CD4-positive, CD25-positive, alpha-beta regulatory T cell (primary cell): ENCODE data around the gene ELF1. TPM values are rescaled to one million over a fixed set of nuclear protein-coding genes. Genes with fewer than 3 reads are reported as not detected.

ENCODE experiments used
- ATAC-seq, 2 donors: fragments of 150-1000 bp; cut with Tn5 transposase; one replicate each; pipeline ENCODE4 v1.10.0; 2021; ENCODE audit warnings: low read depth in 2 of 2, moderate number of reproducible peaks in 2 of 2, moderate library complexity in 1 of 2
- DNase-seq, 3 donors: peaks; one replicate each; pipeline versions ENCODE4 v3.0.0 to v3.0.0-alpha.2; 2012 to 2022; ENCODE audit warnings: mixed read lengths in 1 of 3
- H3K27ac ChIP-seq: one replicate; pipeline ENCODE4 v1.7.0; 2013; ENCODE audit warnings: mild to moderate bottlenecking, low read length; ENCODE audit not compliant: insufficient read depth, poor library complexity, severe bottlenecking
- H3K27me3 ChIP-seq: one replicate; pipeline ENCODE4 v1.7.0; 2013; ENCODE audit warnings: low read length; ENCODE audit not compliant: control insufficient read depth, insufficient read depth
- H3K36me3 ChIP-seq: one replicate; pipeline ENCODE4 v1.7.0; 2013; ENCODE audit warnings: mild to moderate bottlenecking, low read length, moderate library complexity; ENCODE audit not compliant: control insufficient read depth, insufficient read depth
- H3K4me1 ChIP-seq: 2 replicates; pipeline ENCODE4 v1.7.0; 2013; ENCODE audit warnings: mild to moderate bottlenecking, low read length; ENCODE audit not compliant: insufficient read depth, control insufficient read depth, poor library complexity, severe bottlenecking
- H3K4me3 ChIP-seq: one replicate; pipeline ENCODE4 v1.7.0; 2013; ENCODE audit warnings: low read depth, mild to moderate bottlenecking, low read length, moderate library complexity
- H3K9me3 ChIP-seq, 2 experiments: 1 replicate in 1 of 2; 2 replicates in 1 of 2; pipeline ENCODE4 v1.7.0; 2013; ENCODE audit warnings: low read length in 2 of 2, mild to moderate bottlenecking in 1 of 2, moderate library complexity in 1 of 2; ENCODE audit not compliant: control insufficient read depth in 2 of 2
- H3K27ac Mint-ChIP-seq, 3 donors: one replicate each; pipeline ENCODE4 v1.8.0; 2020 to 2022; ENCODE audit warnings: mild to moderate bottlenecking in 3 of 3, mixed read lengths in 3 of 3, moderate library complexity in 2 of 3
- H3K27me3 Mint-ChIP-seq: one replicate; pipeline ENCODE4 v1.8.0; 2022; ENCODE audit warnings: mild to moderate bottlenecking, mixed read lengths
- H3K36me3 Mint-ChIP-seq: one replicate; pipeline ENCODE4 v1.8.0; 2020; ENCODE audit warnings: mixed read lengths
- H3K4me1 Mint-ChIP-seq, 4 donors: one replicate each; pipeline ENCODE4 v1.8.0; 2020 to 2022; ENCODE audit warnings: mixed read lengths in 4 of 4, mild to moderate bottlenecking in 1 of 4
- H3K4me3 Mint-ChIP-seq, 4 donors: one replicate each; pipeline ENCODE4 v1.8.0; 2020 to 2022; ENCODE audit warnings: mild to moderate bottlenecking in 4 of 4, mixed read lengths in 4 of 4, moderate library complexity in 3 of 4
- H3K9me3 Mint-ChIP-seq, 7 donors: one replicate each; pipeline ENCODE4 v1.8.0; 2020 to 2022; ENCODE audit warnings: mixed read lengths in 7 of 7, mild to moderate bottlenecking in 3 of 7, moderate library complexity in 2 of 7
- polyA plus RNA-seq, 4 donors: library from polyadenylated mRNA; unstranded; fragments of 300-500 nt; fragmentation: Illumina TruSeq; gene quantifications; one replicate each; pipeline ENCODE4 v1.2.3, GENCODE V29; 2021
- total RNA-seq: library from RNA; stranded (reverse); gene quantifications from one replicate; pipeline ENCODE4 v1.2.3, GENCODE V29; 2022

ELF1 gene
- total and polyA plus RNA-seq, 5 donors from 2014 or later = 122 to 285 (median 155) TPM

- no peaks in the 10 kb centered on the region for H3K9me3 Mint-ChIP-seq
- no peaks in the 10 kb centered on the region for H3K9me3 ChIP-seq
- H3K4me1 Mint-ChIP-seq = peaks cover 12 to 46% (median 32%) of the 10 kb centered on the region in 4 donors
- H3K4me1 ChIP-seq = peaks cover 5% of the 10 kb centered on the region
- H3K4me3 Mint-ChIP-seq = no peak overlapping the region
- ATAC-seq (no peak), DNase-seq (no peak)
- H3K27ac Mint-ChIP-seq = peak overlapping the region; percentile 2 to 78 (median 76)
- no peak overlapping the region for H3K27ac ChIP-seq
- no peaks in the 10 kb centered on the region for H3K27me3 ChIP-seq
- no peaks in the 10 kb centered on the region for H3K36me3 ChIP-seq
- no peaks in the 10 kb centered on the region for H3K27me3 Mint-ChIP-seq
- no peak overlapping the region for H3K4me3 ChIP-seq
- H3K36me3 Mint-ChIP-seq = peaks cover 8% of the 10 kb centered on the region
Observed at GRCh38 chr13:41025518-41025917, 6.4 kb upstream of the ELF1 start.

- H3K4me3 Mint-ChIP-seq = peak overlapping the region in 2 of 4 donors; percentile 23 to 85
- H3K27ac ChIP-seq = peak overlapping the region; percentile 90
- DNase-seq = no peak
- no peak for ATAC-seq
- H3K4me3 ChIP-seq = peak overlapping the region; percentile 99
- no peaks in the 10 kb centered on the region for H3K36me3 ChIP-seq
- H3K36me3 Mint-ChIP-seq = no peaks in the 10 kb centered on the region
- peak overlapping the region; percentile 20 to 97 (median 72) for H3K27ac Mint-ChIP-seq
- H3K27me3 ChIP-seq = no peaks in the 10 kb centered on the region
- H3K27me3 Mint-ChIP-seq = peaks cover 4% of the 10 kb centered on the region
- no peaks in the 10 kb centered on the region for H3K9me3 Mint-ChIP-seq
- no peaks in the 10 kb centered on the region for H3K9me3 ChIP-seq
- H3K4me1 Mint-ChIP-seq = peaks cover 21 to 44% (median 38%) of the 10 kb centered on the region in 4 donors
- peaks cover 29% of the 10 kb centered on the region for H3K4me1 ChIP-seq
Observed at GRCh38 chr13:41019578-41020347, 647 bp upstream of the ELF1 start.

- H3K27me3 ChIP-seq = no peaks in the 10 kb centered on the region
- no peak for ATAC-seq
- peak overlapping the region; percentile 99 for H3K4me3 ChIP-seq
- no peaks in the 10 kb centered on the region for H3K9me3 ChIP-seq
- peaks cover 5% of the 10 kb centered on the region for H3K36me3 Mint-ChIP-seq
- no peaks in the 10 kb centered on the region for H3K9me3 Mint-ChIP-seq
- H3K27ac Mint-ChIP-seq = peak overlapping the region; percentile 87 to 98 (median 97)
- peak overlapping the region; percentile 90 for H3K27ac ChIP-seq
- no peaks in the 10 kb centered on the region for H3K36me3 ChIP-seq
- H3K4me1 ChIP-seq = peaks cover 36% of the 10 kb centered on the region
- H3K27me3 Mint-ChIP-seq = peaks cover 4% of the 10 kb centered on the region
- peak overlapping the region; percentile 85 to 98 (median 92) for H3K4me3 Mint-ChIP-seq
- DNase-seq = no peak
- H3K4me1 Mint-ChIP-seq = peaks cover 22 to 48% (median 42%) of the 10 kb centered on the region in 4 donors
Observed at GRCh38 chr13:41018602-41018948, 541 bp downstream of the ELF1 start.

- H3K27ac Mint-ChIP-seq = peak overlapping the region; percentile 87 to 97 (median 96)
- Histone ChIP-seq H3K27me3 (no peaks in the 10 kb centered on the region), H3K4me1 (peaks cover 40% of the 10 kb centered on the region), H3K36me3 (peaks cover 5% of the 10 kb centered on the region), H3K27ac (peak overlapping the region; percentile 90), H3K4me3 (peak overlapping the region; percentile 99), H3K9me3 (no peaks in the 10 kb centered on the region)
- H3K9me3 Mint-ChIP-seq = no peaks in the 10 kb centered on the region
- H3K36me3 Mint-ChIP-seq = peaks cover 9% of the 10 kb centered on the region
- H3K4me3 Mint-ChIP-seq = peak overlapping the region; percentile 85 to 100 (median 95)
- peak in 2 of 3 donors; percentile 38 to 68 for DNase-seq
- peaks cover 26 to 50% (median 42%) of the 10 kb centered on the region in 4 donors for H3K4me1 Mint-ChIP-seq
- H3K27me3 Mint-ChIP-seq = peaks cover 4% of the 10 kb centered on the region
- peak in 1 of 2 donors; percentile 19 for ATAC-seq
Observed at GRCh38 chr13:41017817-41018601, 1.1 kb downstream of the ELF1 start.

GRCh38 chr13:41017159-41017558, 2.0 kb downstream of the ELF1 start:
- ATAC-seq = no peak
- Mint-ChIP-seq H3K9me3 (no peaks in the 10 kb centered on the region), H3K36me3 (peaks cover 10% of the 10 kb centered on the region), H3K4me1 (peaks cover 28 to 54% (median 46%) of the 10 kb centered on the region in 4 donors), H3K4me3 (peak overlapping the region; percentile 85 to 100 (median 95)), H3K27me3 (peaks cover 4% of the 10 kb centered on the region), H3K27ac (peak overlapping the region; percentile 87 to 97 (median 96))
- H3K4me3 ChIP-seq = peak overlapping the region; percentile 99
- H3K27me3 ChIP-seq = no peaks in the 10 kb centered on the region
- peaks cover 7% of the 10 kb centered on the region for H3K36me3 ChIP-seq
- no peaks in the 10 kb centered on the region for H3K9me3 ChIP-seq
- peaks cover 49% of the 10 kb centered on the region for H3K4me1 ChIP-seq
- peak overlapping the region; percentile 90 for H3K27ac ChIP-seq
- DNase-seq = peak; percentile 15 to 65 (median 34)

GRCh38 chr13:41015920-41016319, 3.2 kb downstream of the ELF1 start:
- no peaks in the 10 kb centered on the region for H3K9me3 ChIP-seq
- DNase-seq = no peak
- H3K27me3 Mint-ChIP-seq = peaks cover 4% of the 10 kb centered on the region
- peaks cover 28 to 58% (median 48%) of the 10 kb centered on the region in 4 donors for H3K4me1 Mint-ChIP-seq
- peak overlapping the region; percentile 89 to 97 (median 95) for H3K27ac Mint-ChIP-seq
- peaks cover 14% of the 10 kb centered on the region for H3K36me3 Mint-ChIP-seq
- no peak for ATAC-seq
- H3K27me3 ChIP-seq = no peaks in the 10 kb centered on the region
- H3K27ac ChIP-seq = peak overlapping the region; percentile 90
- peak overlapping the region; percentile 80 for H3K4me3 ChIP-seq
- H3K4me3 Mint-ChIP-seq = peak overlapping the region; percentile 85 to 100 (median 92)
- peaks cover 17% of the 10 kb centered on the region for H3K36me3 ChIP-seq
- peaks cover 61% of the 10 kb centered on the region for H3K4me1 ChIP-seq
- no peaks in the 10 kb centered on the region for H3K9me3 Mint-ChIP-seq

- peaks cover 69% of the 10 kb centered on the region for H3K4me1 ChIP-seq
- peaks cover 17% of the 10 kb centered on the region for H3K36me3 ChIP-seq
- Mint-ChIP-seq H3K4me1 (peaks cover 26 to 58% (median 52%) of the 10 kb centered on the region in 4 donors), H3K27me3 (peaks cover 4% of the 10 kb centered on the region), H3K4me3 (peak overlapping the region; percentile 85 to 100 (median 92)), H3K9me3 (no peaks in the 10 kb centered on the region), H3K36me3 (peaks cover 16% of the 10 kb centered on the region), H3K27ac (peak overlapping the region; percentile 94 to 99 (median 97))
- no peak for ATAC-seq
- peak overlapping the region; percentile 80 for H3K4me3 ChIP-seq
- no peak for DNase-seq
- H3K27ac ChIP-seq = peak overlapping the region; percentile 90
- H3K27me3 ChIP-seq = no peaks in the 10 kb centered on the region
- H3K9me3 ChIP-seq = no peaks in the 10 kb centered on the region
Observed at GRCh38 chr13:41013835-41014234, 5.3 kb downstream of the ELF1 start.
